K562 (cell line): ENCODE measurements around the gene DYNLL1. TPM values are rescaled to one million over a fixed set of nuclear protein-coding genes. Genes with fewer than 3 reads are reported as not detected.

Experiments used
- ATAC-seq: fragments of 200-7000 bp; cut with Tn5 transposase; 3 replicates; pipeline ENCODE4 v1.9.1; 2020; ENCODE audit warnings: moderate library complexity
- BruUV-seq: library from RNA; stranded (reverse); fragments of 400-500 nt; replicated peaks from 2 replicates; lab custom pipeline; 2021; lab: Mats Ljungman, UMichigan
- CTCF ChIA-PET: fragments of 300-600 bp; formaldehyde crosslinking; extraction: SDS; loops from one replicate; lab custom pipeline; 2021; ENCODE audit warnings: low intra/inter-chr PET ratio; lab: Yijun Ruan, JAX
- POLR2A ChIA-PET: fragments of 300-600, 350-650 bp; sonication (Branson Sonifier 250); formaldehyde crosslinking; extraction: SDS; loops from one replicate; lab custom pipeline; 2021; ENCODE audit warnings: antibody characterized with exemption, inconsistent platforms; lab: Yijun Ruan, JAX
- DNase-seq, 4 experiments: peaks; one replicate each; pipeline versions ENCODE4 v3.0.0 to v3.0.0-alpha.2; 2011 to 2018; ENCODE audit warnings: low spot score in 3 of 4, mixed read lengths in 3 of 4; ENCODE audit errors: extremely low read depth in 1 of 4
- FAIRE-seq: peaks from 2 replicates; lab custom pipeline; 2011; peaks lifted over from hg19 to GRCh38; lab: Jason Lieb, UNC
- H2AFZ ChIP-seq: 2 replicates; pipeline ENCODE4 v1.6.0; 2011; ENCODE audit warnings: low read depth, low read length, control low read depth, inconsistent platforms
- H3K27ac ChIP-seq: fragments of 200-600 bp; 3 replicates; pipeline ENCODE4 v1.8.0; 2011; ENCODE audit warnings: low read depth, mild to moderate bottlenecking, control low read depth, inconsistent platforms, low read length, moderate library complexity, mixed read lengths; ENCODE audit errors: extremely low read depth
- H3K27me3 ChIP-seq, 2 experiments: fragments of 300-600 bp in 1 of 2; 2 replicates in 1 of 2; 3 replicates in 1 of 2; pipeline versions ENCODE4 v1.6.0 to v1.8.0; 2011; ENCODE audit warnings: inconsistent platforms in 2 of 2, low read length in 2 of 2, mild to moderate bottlenecking in 1 of 2, mixed read lengths in 1 of 2, moderate library complexity in 1 of 2; ENCODE audit not compliant: control insufficient read depth in 2 of 2, insufficient read depth in 2 of 2
- H3K36me3 ChIP-seq: fragments of 300-600 bp; 3 replicates; pipeline ENCODE4 v1.8.0; 2011; ENCODE audit warnings: mild to moderate bottlenecking, low read length, inconsistent platforms; ENCODE audit not compliant: control insufficient read depth, insufficient read depth
- H3K4me1 ChIP-seq, 2 experiments: fragments of 200-600 bp in 1 of 2; replicated peaks in 1 of 2; 2 replicates in 1 of 2; 3 replicates in 1 of 2; pipeline versions ENCODE4 v1.5.1 to v1.8.0; 2011; ENCODE audit warnings: inconsistent platforms in 2 of 2, low read length in 2 of 2, mild to moderate bottlenecking in 1 of 2, mixed read lengths in 1 of 2, moderate library complexity in 1 of 2; ENCODE audit not compliant: control insufficient read depth in 2 of 2, insufficient read depth in 2 of 2
- H3K4me2 ChIP-seq: 2 replicates; pipeline ENCODE4 v1.6.1; 2011; ENCODE audit warnings: low read length, control low read depth, inconsistent platforms, mixed read lengths; ENCODE audit not compliant: insufficient read depth
- H3K4me3 ChIP-seq: fragments of 200-600 bp; sonication (generic), shearing (Covaris generic); 2 replicates; pipeline ENCODE4 v1.5.1; 2016; ENCODE audit warnings: control low read depth, inconsistent platforms
- H3K79me2 ChIP-seq: fragments of 200-600 bp; 3 replicates; pipeline ENCODE4 v1.8.0; 2011; ENCODE audit warnings: low read length, inconsistent platforms; ENCODE audit not compliant: control insufficient read depth, insufficient read depth
- H3K9ac ChIP-seq, 2 experiments: 2 replicates each; pipeline versions ENCODE4 v1.6.0 to v1.6.1; 2011; ENCODE audit warnings: low read depth in 2 of 2, low read length in 2 of 2, control low read depth in 1 of 2, inconsistent platforms in 1 of 2, mild to moderate bottlenecking in 1 of 2, mixed read lengths in 1 of 2; ENCODE audit not compliant: insufficient read depth in 1 of 2
- H3K9me1 ChIP-seq: one replicate; pipeline ENCODE4 v1.6.0; 2011; ENCODE audit warnings: inconsistent platforms, mild to moderate bottlenecking, low read length, moderate library complexity; ENCODE audit not compliant: control insufficient read depth, insufficient read depth
- H3K9me3 ChIP-seq: replicated peaks from 2 replicates; pipeline ENCODE4 v1.5.1; 2011; ENCODE audit warnings: low read depth, low read length, inconsistent platforms; ENCODE audit not compliant: control insufficient read depth, insufficient read depth
- H4K20me1 ChIP-seq: replicated peaks from 2 replicates; pipeline ENCODE4 v1.6.1; 2011; ENCODE audit warnings: low read length, inconsistent platforms, mixed read lengths; ENCODE audit not compliant: control insufficient read depth, insufficient read depth
- BACH1 ChIP-seq: fragments of 200-800 bp; sonication (Bioruptor generic); IDR thresholded peaks from 2 replicates; pipeline ENCODE4 v1.6.1; 2016; ENCODE audit warnings: missing genetic modification characterization, missing compliant biosample characterization
- FOSL1 ChIP-seq: fragments of 200-800 bp; sonication (Bioruptor generic); conservative IDR thresholded peaks from 2 replicates; pipeline ENCODE4 v1.6.1; 2016; ENCODE audit warnings: missing genetic modification characterization, missing compliant biosample characterization
- MAFG ChIP-seq: fragments of 450-650 bp; conservative IDR thresholded peaks from 2 replicates; pipeline ENCODE4 v1.6.1; 2016; ENCODE audit warnings: missing genetic modification characterization, missing compliant biosample characterization
- MAFK ChIP-seq: IDR thresholded peaks from 2 replicates; pipeline ENCODE4 v1.6.1; 2011; ENCODE audit warnings: low read length, improper control_type of control experiment
- MEIS2 ChIP-seq: fragments of 450-650 bp; IDR thresholded peaks from 2 replicates; pipeline ENCODE4 v1.6.1; 2014; ENCODE audit warnings: mild to moderate bottlenecking; ENCODE audit not compliant: partially characterized antibody
- NCOA6 ChIP-seq: fragments of 450-650 bp; IDR thresholded peaks from 2 replicates; pipeline ENCODE4 v1.6.1; 2017; ENCODE audit warnings: mild to moderate bottlenecking
- NFE2 ChIP-seq: IDR thresholded peaks from 2 replicates; pipeline ENCODE4 v1.6.1; 2014; ENCODE audit warnings: antibody characterized with exemption, low read depth
- NFYB ChIP-seq: IDR thresholded peaks from 2 replicates; pipeline ENCODE4 v1.6.1; 2011; ENCODE audit warnings: mild to moderate bottlenecking, moderate library complexity; ENCODE audit not compliant: insufficient read length; ENCODE audit errors: extremely low read depth
- NR2C1 ChIP-seq, 2 experiments: fragments of 450-650 bp; IDR thresholded peaks; 2 replicates each; pipeline ENCODE4 v1.6.1; 2017; ENCODE audit warnings: mild to moderate bottlenecking in 2 of 2, antibody characterized with exemption in 1 of 2, inconsistent platforms in 1 of 2, missing compliant biosample characterization in 1 of 2, missing genetic modification characterization in 1 of 2
- PTTG1 ChIP-seq: fragments of 450-650 bp; IDR thresholded peaks from 2 replicates; pipeline ENCODE4 v1.6.1; 2016; ENCODE audit warnings: low read depth, mild to moderate bottlenecking, missing genetic modification characterization, missing compliant biosample characterization
- PYGO2 ChIP-seq: fragments of 450-650 bp; IDR thresholded peaks from 2 replicates; pipeline ENCODE4 v1.6.1; 2016; ENCODE audit warnings: mild to moderate bottlenecking, missing genetic modification characterization, moderate library complexity, missing compliant biosample characterization
- RBM14 ChIP-seq: fragments of 200-400 bp; formaldehyde crosslinking; IDR thresholded peaks from 2 replicates; pipeline ENCODE4 v1.6.1; 2018; ENCODE audit warnings: low read depth, mild to moderate bottlenecking, low read length, moderate library complexity, borderline replicate concordance; ENCODE audit not compliant: insufficient read depth
- RBM22 ChIP-seq: fragments of 200-400 bp; formaldehyde crosslinking; IDR thresholded peaks from 2 replicates; pipeline ENCODE4 v1.6.1; 2018; ENCODE audit warnings: low read length, low read depth; ENCODE audit not compliant: poor library complexity, severe bottlenecking
- ZNF133 ChIP-seq: fragments of 250-450 bp; sonication (Bioruptor Pico); IDR thresholded peaks from 2 replicates; pipeline ENCODE4 v1.4.0; 2020; ENCODE audit warnings: mild to moderate bottlenecking
- ZNF24 ChIP-seq: fragments of 450-650 bp; IDR thresholded peaks from 2 replicates; pipeline ENCODE4 v1.6.1; 2016
- WGBS: fragments of 100-300 bp; shearing (Covaris generic); methylation state at CpG from one replicate; pipeline ENCODE4 v1.1.6; 2016; ENCODE audit warnings: low coverage, mixed read lengths; ENCODE audit not compliant: insufficient coverage; ENCODE audit errors: missing lambda C conversion rate; 5-methylcytosine and 5-hydroxymethylcytosine counted together
- in situ Hi-C: fragments of 300-500 bp; cut with MboI; formaldehyde crosslinking; loops from 4 replicates; pipeline ENCODE4 v1.15.0; 2018; ENCODE audit warnings: inconsistent platforms, mixed read lengths
- intact Hi-C: fragments of 100-400 bp; cut with micrococcal nuclease; formaldehyde crosslinking; loops from 2 replicates; pipeline ENCODE4 v1.14.2; 2022
- polyA plus RNA-seq, 8 experiments: library from polyadenylated mRNA; depleted of rRNA in 4 of 8; stranded (reverse) in 5 of 8; unstranded in 3 of 8; fragments of >200 nt; fragmentation: Nextera tagmentation in 2 of 8; fragmentation: Illumina TruSeq in 1 of 8; extraction: Ambion mirVana in 2 of 8; extraction: Trizol in 1 of 8; gene quantifications; 2 replicates each; pipeline versions ENCODE4 v1.2.1 to v1.2.3, GENCODE V29; 2011 to 2014; ENCODE audit warnings: inconsistent platforms in 1 of 8, missing spikeins in 1 of 8
- total RNA-seq, 7 experiments: library from RNA; depleted of rRNA in 6 of 7; stranded (reverse); fragments of >200 nt in 6 of 7; fragmentation: Illumina TruSeq in 2 of 7; extraction: Trizol in 2 of 7; gene quantifications; 2 replicates each; pipeline versions ENCODE4 v1.2.1 to v1.2.3, GENCODE V29; 2011 to 2021; ENCODE audit warnings: low replicate concordance in 1 of 7
- TF ChIP-seq, protein P1 (sequence below): fragments of 250-450 bp; sonication (Bioruptor Pico); IDR thresholded peaks from 2 replicates; pipeline ENCODE4 v1.9.0; 2021; ENCODE audit warnings: mild to moderate bottlenecking, inconsistent platforms
- TF ChIP-seq, protein P2 (sequence below), 2 experiments: fragments of 450-650 bp; conservative IDR thresholded peaks; 2 replicates each; pipeline ENCODE4 v1.6.1; 2017; ENCODE audit warnings: mild to moderate bottlenecking in 2 of 2, moderate library complexity in 2 of 2
- TF ChIP-seq, protein P3 (sequence below), 2 experiments: fragments of 450-650 bp in 1 of 2; sonication (generic) in 1 of 2; formaldehyde crosslinking in 1 of 2; IDR thresholded peaks in 1 of 2; conservative IDR thresholded peaks in 1 of 2; 2 replicates each; pipeline versions ENCODE4 v1.6.1 to v1.8.1; 2016 to 2023; ENCODE audit warnings: mild to moderate bottlenecking in 2 of 2, moderate library complexity in 2 of 2, inconsistent platforms in 1 of 2, missing genetic modification reagents in 1 of 2

DYNLL1 gene
- total and polyA plus RNA-seq, 9 of the 15 experiments (the other 6 are each of a cell fraction or from before 2014, with no cell fraction given), result 303 to 1,112 (median 468) TPM

DNA sequence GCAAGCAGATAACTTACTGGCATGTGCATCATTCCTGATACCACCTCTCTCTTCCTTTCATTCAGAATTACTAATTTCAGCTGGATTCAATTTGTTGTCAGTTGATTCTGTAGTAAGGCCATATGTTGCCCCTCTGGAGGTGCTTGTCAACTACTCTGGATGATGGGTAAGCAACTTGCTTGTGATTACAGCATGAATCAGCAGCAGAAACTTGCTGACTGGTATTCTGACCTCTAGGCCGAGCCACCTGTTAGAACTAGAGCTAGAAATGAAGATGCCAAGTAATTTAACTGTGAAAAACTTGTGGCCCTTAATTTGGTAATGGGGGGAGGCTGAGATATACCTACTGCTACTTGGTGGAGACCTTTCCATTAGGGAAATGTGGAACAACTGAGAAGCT is 43.4 kb downstream of the DYNLL1 start:
- H3K36me3 ChIP-seq, result peaks cover 59% of the 10 kb centered on the region
- BruUV-seq, result no TSS peak
- TF ChIP-seq, protein P1, sequence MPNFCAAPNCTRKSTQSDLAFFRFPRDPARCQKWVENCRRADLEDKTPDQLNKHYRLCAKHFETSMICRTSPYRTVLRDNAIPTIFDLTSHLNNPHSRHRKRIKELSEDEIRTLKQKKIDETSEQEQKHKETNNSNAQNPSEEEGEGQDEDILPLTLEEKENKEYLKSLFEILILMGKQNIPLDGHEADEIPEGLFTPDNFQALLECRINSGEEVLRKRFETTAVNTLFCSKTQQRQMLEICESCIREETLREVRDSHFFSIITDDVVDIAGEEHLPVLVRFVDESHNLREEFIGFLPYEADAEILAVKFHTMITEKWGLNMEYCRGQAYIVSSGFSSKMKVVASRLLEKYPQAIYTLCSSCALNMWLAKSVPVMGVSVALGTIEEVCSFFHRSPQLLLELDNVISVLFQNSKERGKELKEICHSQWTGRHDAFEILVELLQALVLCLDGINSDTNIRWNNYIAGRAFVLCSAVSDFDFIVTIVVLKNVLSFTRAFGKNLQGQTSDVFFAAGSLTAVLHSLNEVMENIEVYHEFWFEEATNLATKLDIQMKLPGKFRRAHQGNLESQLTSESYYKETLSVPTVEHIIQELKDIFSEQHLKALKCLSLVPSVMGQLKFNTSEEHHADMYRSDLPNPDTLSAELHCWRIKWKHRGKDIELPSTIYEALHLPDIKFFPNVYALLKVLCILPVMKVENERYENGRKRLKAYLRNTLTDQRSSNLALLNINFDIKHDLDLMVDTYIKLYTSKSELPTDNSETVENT (CRISPR knock-in tag), result no peak
- TF ChIP-seq, protein P2, sequence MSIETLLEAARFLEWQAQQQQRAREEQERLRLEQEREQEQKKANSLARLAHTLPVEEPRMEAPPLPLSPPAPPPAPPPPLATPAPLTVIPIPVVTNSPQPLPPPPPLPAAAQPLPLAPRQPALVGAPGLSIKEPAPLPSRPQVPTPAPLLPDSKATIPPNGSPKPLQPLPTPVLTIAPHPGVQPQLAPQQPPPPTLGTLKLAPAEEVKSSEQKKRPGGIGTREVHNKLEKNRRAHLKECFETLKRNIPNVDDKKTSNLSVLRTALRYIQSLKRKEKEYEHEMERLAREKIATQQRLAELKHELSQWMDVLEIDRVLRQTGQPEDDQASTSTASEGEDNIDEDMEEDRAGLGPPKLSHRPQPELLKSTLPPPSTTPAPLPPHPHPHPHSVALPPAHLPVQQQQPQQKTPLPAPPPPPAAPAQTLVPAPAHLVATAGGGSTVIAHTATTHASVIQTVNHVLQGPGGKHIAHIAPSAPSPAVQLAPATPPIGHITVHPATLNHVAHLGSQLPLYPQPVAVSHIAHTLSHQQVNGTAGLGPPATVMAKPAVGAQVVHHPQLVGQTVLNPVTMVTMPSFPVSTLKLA (conservative IDR thresholded peaks at IDR 0.05), result 0 out of 4 replicates have a peak, but pooled peaks of 1 of the 2 experiments have one; percentile 38
- no peak for TF ChIP-seq ZNF24
- peak; percentile 86 for TF ChIP-seq MAFK
- no peak for TF ChIP-seq RBM22
- TF ChIP-seq RBM14, result no peak
- no peak for TF ChIP-seq PTTG1 (tag)
- peak; percentile 52 for TF ChIP-seq MEIS2
- TF ChIP-seq MAFG (tag), result peak; percentile 87
- peak; percentile 71 for TF ChIP-seq NFE2
- no peak for TF ChIP-seq ZNF133
- TF ChIP-seq, protein P3, sequence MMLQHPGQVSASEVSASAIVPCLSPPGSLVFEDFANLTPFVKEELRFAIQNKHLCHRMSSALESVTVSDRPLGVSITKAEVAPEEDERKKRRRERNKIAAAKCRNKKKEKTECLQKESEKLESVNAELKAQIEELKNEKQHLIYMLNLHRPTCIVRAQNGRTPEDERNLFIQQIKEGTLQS (IDR thresholded peaks at IDR 0.05), result 0 out of 2 replicates have a peak, but pooled peaks have one; percentile 20
- TF ChIP-seq, protein P3 (CRISPR knock-in tag; conservative IDR thresholded peaks at IDR 0.05), result no peak
- TF ChIP-seq NFYB, result no peak
- peak; percentile 57; the same call in 1 of the 2 replicates for TF ChIP-seq FOSL1
- no peak for TF ChIP-seq PYGO2
- TF ChIP-seq NCOA6, result no peak
- peak; percentile 80 for TF ChIP-seq BACH1
- TF ChIP-seq NR2C1 (IDR thresholded peaks at IDR 0.05), result no peak
- TF ChIP-seq NR2C1 (tag; IDR thresholded peaks at IDR 0.05), result 0 out of 2 replicates have a peak, but pooled peaks have one; percentile 12

More for the DNA sequence above, 43.4 kb downstream of the DYNLL1 start:
- Histone ChIP-seq H3K27ac (peak overlapping the region; percentile 11; the same call in 1 of the 3 replicates), H3K9me3 (no peaks in the 10 kb centered on the region), H3K4me2 (0 out of 2 replicates have a peak overlapping the region, but pooled peaks have one; percentile 13), H3K4me1 (peaks cover 33 to 49% of the 10 kb centered on the region in 2 experiments), H2AFZ (no peak overlapping the region), H3K4me3 (no peak overlapping the region), H3K27me3 (no peaks in the 10 kb centered on the region), H4K20me1 (peaks cover 68% of the 10 kb centered on the region), H3K79me2 (peaks cover 90% of the 10 kb centered on the region), H3K9me1 (no peaks in the 10 kb centered on the region), H3K9ac (no peak overlapping the region)
- POLR2A ChIA-PET, result interaction anchor here (0.6 to 4.1 kb wide), 15 partner anchors 10 to 338 kb away, joined by 3 to 26 read pairs (median 3); partner anchors contain the start of genes ACADS, COQ5, DYNLL1 and RNU4-2
- CTCF ChIA-PET, result no interaction called here
- in situ Hi-C loops (no loop called here), intact Hi-C loops (no loop called here)
- peak; percentile 46 for ATAC-seq
- 9% methylated on average over 1 of the region's 1 CpG for WGBS
- FAIRE-seq, result peak; percentile 82
- peak in 2 of 4 experiments; percentile 40 to 58 for DNase-seq
